ENCODE measurements around the gene QRICH1. TPM values are rescaled to one million over a fixed set of nuclear protein-coding genes. Genes with fewer than 3 reads are reported as not detected.

Gene QRICH1
- total RNA-seq, 2 experiments from 2014 or later = 111 to 132 TPM

GRCh38 chr3:49028298-49028672 is 65.6 kb downstream of the QRICH1 start:
- Histone ChIP-seq H2AFZ (ENCODE audit: low read length) (no peak overlapping the region), H3K4me3 (ENCODE audit: low read depth, low read length, poor library complexity, severe bottlenecking) (peak overlapping the region; percentile 80), H3K9me2 (ENCODE audit: insufficient read depth, low read length) (no peaks in the 10 kb centered on the region), H3K36me3 (ENCODE audit: insufficient read depth, low read length) (peaks cover 88% of the 10 kb centered on the region), H3K79me2 (ENCODE audit: insufficient read depth, low read depth, low read length) (peaks cover 30% of the 10 kb centered on the region), H3K9me3 (ENCODE audit: low read length) (no peaks in the 10 kb centered on the region), H3K4me1 (ENCODE audit: insufficient read depth, low read length, poor library complexity, severe bottlenecking) (peaks cover 57% of the 10 kb centered on the region), H3K27ac (ENCODE audit: low read depth, low read length, poor library complexity, severe bottlenecking) (peak overlapping the region; percentile 58), H3K4me2 (ENCODE audit: low read length) (peak overlapping the region; percentile 91), H4K20me1 (ENCODE audit: insufficient read depth, low read length) (0 out of 2 replicates have a peak, but pooled peaks cover under 1% of the 10 kb centered on the region)
- TF ChIP-seq CTCF (conservative IDR thresholded peaks at IDR 0.05; ENCODE audit: low read length) (no peak), EZH2phosphoT487 (IDR thresholded peaks at IDR 0.05; ENCODE audit: borderline replicate concordance, low read depth, low read length) (no peak)
- CTCF ChIA-PET (ENCODE audit: unreplicated experiment) = interaction anchor here (0.6 to 0.9 kb wide), 2 partner anchors 21 to 555 kb away, joined by 3 to 5 read pairs; partner anchors contain the start of gene WDR6
- intact Hi-C loops (cut with micrococcal nuclease; ENCODE audit: unreplicated experiment) = loop anchor here (5.0 kb wide), 1 partner anchor 129 kb away; no protein-coding TSS in a partner anchor
- no TSS peak for BruUV-seq (replicated peaks)
- POLR2A ChIA-PET = no interaction called here
- no peak for DNase-seq (ENCODE audit: low spot score)

- CTCF ChIA-PET (ENCODE audit: unreplicated experiment) = no interaction called here
- Histone ChIP-seq H3K9me2 (ENCODE audit: insufficient read depth, low read length) (no peaks in the 10 kb centered on the region), H3K36me3 (ENCODE audit: insufficient read depth, low read length) (peaks cover 88% of the 10 kb centered on the region), H3K9me3 (ENCODE audit: low read length) (no peaks in the 10 kb centered on the region), H2AFZ (ENCODE audit: low read length) (no peak overlapping the region), H3K4me1 (ENCODE audit: insufficient read depth, low read length, poor library complexity, severe bottlenecking) (peaks cover 62% of the 10 kb centered on the region), H3K79me2 (ENCODE audit: insufficient read depth, low read depth, low read length) (peaks cover 36% of the 10 kb centered on the region), H3K4me3 (ENCODE audit: low read depth, low read length, poor library complexity, severe bottlenecking) (peak overlapping the region; percentile 80), H4K20me1 (ENCODE audit: insufficient read depth, low read length) (0 out of 2 replicates have a peak, but pooled peaks cover 4% of the 10 kb centered on the region), H3K27ac (ENCODE audit: low read depth, low read length, poor library complexity, severe bottlenecking) (peak overlapping the region; percentile 8), H3K4me2 (ENCODE audit: low read length) (peak overlapping the region; percentile 91)
- TF ChIP-seq CTCF (conservative IDR thresholded peaks at IDR 0.05; ENCODE audit: low read length) (no peak), EZH2phosphoT487 (IDR thresholded peaks at IDR 0.05; ENCODE audit: borderline replicate concordance, low read depth, low read length) (no peak)
- POLR2A ChIA-PET = no interaction called here
- no TSS peak for BruUV-seq (replicated peaks)
- no peak for DNase-seq (ENCODE audit: low spot score)
- intact Hi-C loops (cut with micrococcal nuclease; ENCODE audit: unreplicated experiment) = loop anchor here (5.0 kb wide), 1 partner anchor 130 kb away; no protein-coding TSS in a partner anchor
Observed at GRCh38 chr3:49027634-49028033, 66.2 kb downstream of the QRICH1 start.

GRCh38 chr3:49026536-49026935 is 67.3 kb downstream of the QRICH1 start:
- intact Hi-C loops (cut with micrococcal nuclease; ENCODE audit: unreplicated experiment) = loop anchor here (5.0 kb wide), 1 partner anchor 131 kb away; no protein-coding TSS in a partner anchor
- DNase-seq (ENCODE audit: low spot score) = no peak
- TF ChIP-seq CTCF (conservative IDR thresholded peaks at IDR 0.05; ENCODE audit: low read length) (no peak), EZH2phosphoT487 (IDR thresholded peaks at IDR 0.05; ENCODE audit: borderline replicate concordance, low read depth, low read length) (no peak)
- Histone ChIP-seq H3K4me3 (ENCODE audit: low read depth, low read length, poor library complexity, severe bottlenecking) (no peak overlapping the region), H3K9me2 (ENCODE audit: insufficient read depth, low read length) (no peaks in the 10 kb centered on the region), H3K4me1 (ENCODE audit: insufficient read depth, low read length, poor library complexity, severe bottlenecking) (peaks cover 62% of the 10 kb centered on the region), H2AFZ (ENCODE audit: low read length) (no peak overlapping the region), H3K36me3 (ENCODE audit: insufficient read depth, low read length) (peaks cover 81% of the 10 kb centered on the region), H3K9me3 (ENCODE audit: low read length) (no peaks in the 10 kb centered on the region), H3K27ac (ENCODE audit: low read depth, low read length, poor library complexity, severe bottlenecking) (no peak overlapping the region), H4K20me1 (ENCODE audit: insufficient read depth, low read length) (0 out of 2 replicates have a peak, but pooled peaks cover 4% of the 10 kb centered on the region), H3K79me2 (ENCODE audit: insufficient read depth, low read depth, low read length) (peaks cover 41% of the 10 kb centered on the region), H3K4me2 (ENCODE audit: low read length) (peak overlapping the region; percentile 17)
- ChIA-PET CTCF (ENCODE audit: unreplicated experiment) (no interaction called here), POLR2A (no interaction called here)
- BruUV-seq (replicated peaks) = no TSS peak
